A673 (cell line): ENCODE measurements around the gene DPYD.

Experiments
- EZH2 ChIP-seq: fragments of 200-600 bp; sonication (generic); IDR thresholded peaks from 2 replicates; pipeline ENCODE4 v1.6.1; 2017; ENCODE audit warnings: borderline replicate concordance, low read depth, mild to moderate bottlenecking, mixed read lengths, antibody characterized with exemption, low read length; ENCODE audit not compliant: poor library complexity, severe bottlenecking
- TF ChIP-seq, protein P1 (sequence below): fragments of 300-800, 200-600 bp; sonication (generic); conservative IDR thresholded peaks from 2 replicates; pipeline ENCODE4 v1.5.1; 2017; ENCODE audit warnings: low read depth, mild to moderate bottlenecking, antibody characterized with exemption, low read length, moderate library complexity, mixed read lengths

DNA sequence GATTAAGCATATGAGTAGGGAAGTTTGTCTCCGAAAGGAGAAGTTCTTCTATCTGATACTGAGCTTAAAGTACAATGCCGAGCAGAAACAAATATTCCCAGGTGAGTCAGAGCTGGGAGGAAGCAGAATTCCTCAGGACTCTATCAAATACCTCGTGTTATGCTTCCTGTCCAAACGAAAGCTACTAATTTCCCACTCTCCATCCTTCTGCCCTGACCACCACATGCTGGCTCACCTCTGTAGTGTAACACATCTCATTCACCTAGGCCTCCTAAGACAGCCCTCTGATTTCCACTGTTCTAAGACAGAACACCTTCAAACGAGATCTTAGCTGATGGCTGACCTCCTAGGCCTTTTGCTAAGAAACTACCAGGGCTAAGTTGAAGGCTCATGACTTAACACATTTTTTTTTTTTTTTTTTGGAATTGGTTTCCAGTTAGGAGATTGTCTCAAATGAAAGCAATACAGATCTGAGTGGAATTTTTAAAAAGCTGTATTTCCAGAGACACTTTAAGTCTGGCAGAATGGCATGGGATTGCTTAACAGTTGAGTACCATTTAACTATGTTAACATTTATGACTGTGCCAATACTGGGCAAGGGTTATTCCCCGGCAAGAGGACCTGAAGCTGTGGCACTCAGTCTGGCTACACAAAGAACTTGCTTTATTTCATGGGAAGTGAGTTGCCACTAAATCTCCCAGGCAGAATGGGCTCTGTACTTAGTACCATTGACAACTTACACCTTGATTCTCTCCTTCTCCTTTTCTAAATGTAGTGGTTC, 583.4 kb downstream of the DPYD start:
- TF ChIP-seq, protein P1, sequence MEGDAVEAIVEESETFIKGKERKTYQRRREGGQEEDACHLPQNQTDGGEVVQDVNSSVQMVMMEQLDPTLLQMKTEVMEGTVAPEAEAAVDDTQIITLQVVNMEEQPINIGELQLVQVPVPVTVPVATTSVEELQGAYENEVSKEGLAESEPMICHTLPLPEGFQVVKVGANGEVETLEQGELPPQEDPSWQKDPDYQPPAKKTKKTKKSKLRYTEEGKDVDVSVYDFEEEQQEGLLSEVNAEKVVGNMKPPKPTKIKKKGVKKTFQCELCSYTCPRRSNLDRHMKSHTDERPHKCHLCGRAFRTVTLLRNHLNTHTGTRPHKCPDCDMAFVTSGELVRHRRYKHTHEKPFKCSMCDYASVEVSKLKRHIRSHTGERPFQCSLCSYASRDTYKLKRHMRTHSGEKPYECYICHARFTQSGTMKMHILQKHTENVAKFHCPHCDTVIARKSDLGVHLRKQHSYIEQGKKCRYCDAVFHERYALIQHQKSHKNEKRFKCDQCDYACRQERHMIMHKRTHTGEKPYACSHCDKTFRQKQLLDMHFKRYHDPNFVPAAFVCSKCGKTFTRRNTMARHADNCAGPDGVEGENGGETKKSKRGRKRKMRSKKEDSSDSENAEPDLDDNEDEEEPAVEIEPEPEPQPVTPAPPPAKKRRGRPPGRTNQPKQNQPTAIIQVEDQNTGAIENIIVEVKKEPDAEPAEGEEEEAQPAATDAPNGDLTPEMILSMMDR = no peak
- TF ChIP-seq EZH2 = no peak
